SJSA1 (cell line): ENCODE measurements around the gene CCDC178. TPM values are rescaled to one million over a fixed set of nuclear protein-coding genes. Genes with fewer than 3 reads are reported as not detected.

Experiments used
- DNase-seq, 2 experiments: peaks; one replicate each; pipeline ENCODE4 v3.0.0-alpha.2; 2015 to 2020; ENCODE audit warnings: low spot score in 2 of 2, low read depth in 1 of 2
- H3K27ac ChIP-seq: fragments of 250-450 bp; sonication (Bioruptor Pico); 2 replicates; pipeline ENCODE4 v1.5.1; 2020; ENCODE audit warnings: mild to moderate bottlenecking, moderate library complexity
- H3K27me3 ChIP-seq: fragments of 250-450 bp; sonication (Bioruptor Pico); replicated peaks from 2 replicates; pipeline ENCODE4 v1.5.1; 2020; ENCODE audit warnings: mild to moderate bottlenecking, moderate library complexity
- H3K36me3 ChIP-seq: fragments of 250-450 bp; sonication (Bioruptor Pico); 2 replicates; pipeline ENCODE4 v1.5.1; 2020; ENCODE audit warnings: mild to moderate bottlenecking
- H3K4me1 ChIP-seq: fragments of 250-450 bp; sonication (Bioruptor Pico); replicated peaks from 2 replicates; pipeline ENCODE4 v1.6.1; 2021; ENCODE audit warnings: mild to moderate bottlenecking
- H3K4me3 ChIP-seq: fragments of 250-450 bp; sonication (Bioruptor Pico); 2 replicates; pipeline ENCODE4 v1.5.1; 2020; ENCODE audit warnings: mild to moderate bottlenecking
- H3K9me3 ChIP-seq: fragments of 250-450 bp; sonication (Bioruptor Pico); replicated peaks from 2 replicates; pipeline ENCODE4 v1.5.1; 2020; ENCODE audit warnings: mild to moderate bottlenecking
- total RNA-seq: library from RNA; depleted of rRNA; stranded (reverse); fragments of >200 nt; shearing (Covaris generic); gene quantifications from 2 replicates; pipeline ENCODE4 v1.2.3, GENCODE V29; 2014; rRNA removed

The CCDC178 gene
- total RNA-seq, 1 experiment from 2014 or later: not detected

- H3K36me3 ChIP-seq: no peaks in the 10 kb centered on the region
- H3K4me1 ChIP-seq: no peaks in the 10 kb centered on the region
- no peaks in the 10 kb centered on the region for H3K27me3 ChIP-seq
- no peaks in the 10 kb centered on the region for H3K9me3 ChIP-seq
- no peak overlapping the region for H3K27ac ChIP-seq
- H3K4me3 ChIP-seq: no peak overlapping the region
- DNase-seq: no peak
Measured at GRCh38 chr18:32896776-32897547, 543.6 kb downstream of the CCDC178 start.

- no peaks in the 10 kb centered on the region for H3K27me3 ChIP-seq
- no peaks in the 10 kb centered on the region for H3K4me1 ChIP-seq
- DNase-seq: no peak
- no peak overlapping the region for H3K4me3 ChIP-seq
- H3K27ac ChIP-seq: no peak overlapping the region
- H3K36me3 ChIP-seq: no peaks in the 10 kb centered on the region
- H3K9me3 ChIP-seq: no peaks in the 10 kb centered on the region
Measured at GRCh38 chr18:32893915-32894314, 546.6 kb downstream of the CCDC178 start.

GRCh38 chr18:32891797-32892196 is 548.7 kb downstream of the CCDC178 start:
- no peak for DNase-seq

GRCh38 chr18:32891130-32891529 is 549.4 kb downstream of the CCDC178 start:
- no peaks in the 10 kb centered on the region for H3K36me3 ChIP-seq
- no peaks in the 10 kb centered on the region for H3K27me3 ChIP-seq
- H3K4me3 ChIP-seq: no peak overlapping the region
- H3K27ac ChIP-seq: no peak overlapping the region
- H3K9me3 ChIP-seq: no peaks in the 10 kb centered on the region
- no peaks in the 10 kb centered on the region for H3K4me1 ChIP-seq
- no peak for DNase-seq

More at GRCh38 chr18:32891797-32892196, 548.7 kb downstream of the CCDC178 start:
- Histone ChIP-seq H3K9me3 (no peaks in the 10 kb centered on the region), H3K4me1 (no peaks in the 10 kb centered on the region), H3K36me3 (no peaks in the 10 kb centered on the region), H3K27ac (no peak overlapping the region), H3K27me3 (no peaks in the 10 kb centered on the region), H3K4me3 (no peak overlapping the region)

- Histone ChIP-seq H3K27ac (no peak overlapping the region), H3K9me3 (no peaks in the 10 kb centered on the region), H3K4me3 (no peak overlapping the region), H3K4me1 (no peaks in the 10 kb centered on the region), H3K27me3 (no peaks in the 10 kb centered on the region), H3K36me3 (no peaks in the 10 kb centered on the region)
- DNase-seq: no peak
Measured at GRCh38 chr18:32889615-32890593, 550.6 kb downstream of the CCDC178 start.

- no peak for DNase-seq
- Histone ChIP-seq H3K27ac (no peak overlapping the region), H3K27me3 (no peaks in the 10 kb centered on the region), H3K4me3 (no peak overlapping the region), H3K9me3 (no peaks in the 10 kb centered on the region), H3K4me1 (no peaks in the 10 kb centered on the region), H3K36me3 (no peaks in the 10 kb centered on the region)
Measured at GRCh38 chr18:32888306-32888705, 552.2 kb downstream of the CCDC178 start.

Other genes with a start within 250 kb of the CCDC178 start
- not detected in 2 replicates for gene ASXL3, start 137.5 kb upstream of the CCDC178 start, total RNA-seq